ELR (cell line): ENCODE data around the gene PACRG.

ENCODE experiments used
- DNase-seq: peaks from one replicate; pipeline ENCODE4 v3.0.0-alpha.2; 2015; ENCODE audit warnings: low read depth

The PACRG gene

DNA sequence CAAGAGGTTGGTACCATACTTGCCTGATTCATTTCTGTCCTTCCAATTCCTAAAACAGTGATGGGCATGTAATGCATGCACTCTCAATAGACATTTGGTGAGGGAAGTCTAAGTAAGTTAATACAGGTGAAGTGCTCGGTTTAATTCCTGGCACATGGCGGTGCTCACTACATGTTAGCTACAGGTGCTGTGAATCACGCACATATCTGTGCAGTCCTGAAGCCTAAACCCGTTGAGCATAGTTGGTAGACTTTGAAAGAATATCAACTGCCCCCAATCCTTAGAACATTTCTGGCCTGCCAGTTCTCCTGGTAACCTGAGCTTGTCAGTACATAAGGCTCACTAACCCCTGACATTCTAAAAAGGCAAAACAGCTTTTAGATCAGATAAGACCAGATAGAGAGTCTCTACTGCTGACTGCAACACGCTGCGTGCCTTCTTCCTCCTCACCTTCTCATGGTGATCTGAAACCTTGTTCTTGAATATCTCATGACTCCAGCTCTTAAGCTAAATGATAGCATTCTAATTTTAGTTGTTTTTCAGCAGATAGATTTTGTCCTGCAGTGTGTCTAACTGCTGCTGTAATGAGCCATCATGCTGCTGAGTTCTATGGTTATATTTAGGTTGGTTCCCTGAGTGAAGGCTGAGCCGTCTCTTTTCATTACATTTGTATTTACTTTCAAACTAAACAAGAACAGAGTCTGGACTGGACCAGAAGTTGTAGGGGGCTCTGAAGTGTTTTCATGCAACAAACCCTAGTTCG is 358.3 kb downstream of the PACRG start:
- no peak for DNase-seq

DNA sequence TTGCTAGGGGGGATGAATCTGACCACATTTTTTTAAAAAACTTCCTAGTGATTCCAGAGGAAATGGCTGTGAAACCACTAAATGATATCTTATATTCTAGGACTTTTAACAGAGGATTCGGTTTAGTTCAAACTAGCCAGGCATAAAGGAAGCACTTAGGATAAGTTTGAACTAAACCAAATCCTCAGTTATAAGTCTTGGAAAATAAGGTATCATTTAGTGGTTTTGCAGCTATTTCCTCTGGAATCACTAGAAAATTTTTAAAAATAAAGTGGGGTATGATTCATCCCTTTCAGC is 358.8 kb downstream of the PACRG start:
- no peak for DNase-seq

DNA sequence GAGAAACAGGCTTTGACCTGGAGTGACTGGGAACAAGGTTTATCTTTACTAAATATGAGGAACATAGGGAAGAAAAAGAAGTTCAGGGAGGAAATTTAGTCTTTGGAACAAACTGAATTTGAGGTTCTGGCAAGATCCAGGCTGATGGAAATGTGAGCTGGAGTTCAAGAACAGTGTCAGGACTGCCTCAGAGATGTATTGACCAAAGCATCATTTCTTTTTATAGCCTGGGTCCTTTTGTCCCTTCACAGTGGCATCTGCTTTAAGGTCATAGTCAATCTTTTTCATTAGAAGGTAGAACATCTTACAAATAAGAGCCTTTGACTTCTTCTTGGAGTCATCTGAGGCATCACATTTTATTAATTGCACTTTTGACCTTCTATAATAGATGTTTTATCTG is 360.2 kb downstream of the PACRG start:
- no peak for DNase-seq

DNA sequence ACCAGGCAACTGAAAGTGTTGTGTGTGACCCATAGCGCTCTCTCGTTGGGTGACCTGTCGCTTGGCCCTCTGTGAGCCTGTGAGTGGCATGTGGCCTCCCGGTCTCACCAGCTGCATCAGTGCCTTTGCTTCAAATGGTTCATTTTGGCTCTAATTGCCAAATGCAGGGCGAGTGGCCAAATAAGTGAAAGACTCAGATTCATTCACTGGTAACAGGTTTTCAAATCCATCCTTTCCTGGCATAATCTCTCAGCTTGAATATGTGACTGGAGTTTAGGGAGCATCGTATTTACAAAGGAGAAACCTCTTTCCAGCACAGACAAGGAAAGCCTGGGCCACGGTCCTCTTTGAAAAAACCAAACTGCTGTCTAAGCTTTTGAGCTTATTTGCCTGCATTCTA is 365.1 kb downstream of the PACRG start:
- DNase-seq = no peak

DNA sequence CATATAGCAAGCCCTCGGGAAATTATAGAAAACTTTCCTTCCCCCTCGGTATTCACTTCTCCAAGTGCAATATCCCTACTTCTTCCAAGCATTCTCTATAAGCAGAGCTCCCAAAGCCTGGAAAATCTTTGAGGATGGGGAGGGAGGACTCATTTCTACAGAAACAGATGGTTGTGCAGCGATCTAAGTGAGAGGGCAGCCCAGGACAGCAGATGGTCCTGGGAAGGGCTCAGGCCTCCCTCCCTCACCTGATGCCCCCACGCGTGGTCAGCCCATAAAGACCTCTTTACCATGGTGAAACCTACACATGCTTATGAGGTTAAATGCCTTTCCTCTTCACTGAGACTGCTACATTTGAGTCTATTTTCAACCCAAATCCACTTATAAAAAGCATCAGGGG is 367.1 kb downstream of the PACRG start:
- DNase-seq = no peak

DNA sequence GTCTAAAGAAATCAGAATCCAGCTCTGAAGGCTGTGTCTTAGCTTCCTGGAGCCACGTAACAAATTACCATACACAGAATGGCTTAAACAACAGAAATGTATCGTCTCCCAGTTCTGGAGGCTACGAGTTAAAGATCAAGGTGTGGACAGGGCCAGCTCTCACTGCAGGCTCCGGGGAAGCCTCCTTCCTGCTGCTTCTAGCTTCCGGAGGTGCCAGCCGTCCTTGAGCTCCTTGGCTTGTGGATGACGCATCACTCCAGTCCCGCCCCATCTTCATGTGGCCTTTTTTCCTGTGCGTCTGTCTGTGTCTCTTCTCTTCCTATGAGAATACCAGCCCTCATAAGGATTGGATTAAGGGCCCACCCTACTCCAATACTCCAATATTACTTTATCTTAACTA is 367.6 kb downstream of the PACRG start:
- DNase-seq = no peak

DNA sequence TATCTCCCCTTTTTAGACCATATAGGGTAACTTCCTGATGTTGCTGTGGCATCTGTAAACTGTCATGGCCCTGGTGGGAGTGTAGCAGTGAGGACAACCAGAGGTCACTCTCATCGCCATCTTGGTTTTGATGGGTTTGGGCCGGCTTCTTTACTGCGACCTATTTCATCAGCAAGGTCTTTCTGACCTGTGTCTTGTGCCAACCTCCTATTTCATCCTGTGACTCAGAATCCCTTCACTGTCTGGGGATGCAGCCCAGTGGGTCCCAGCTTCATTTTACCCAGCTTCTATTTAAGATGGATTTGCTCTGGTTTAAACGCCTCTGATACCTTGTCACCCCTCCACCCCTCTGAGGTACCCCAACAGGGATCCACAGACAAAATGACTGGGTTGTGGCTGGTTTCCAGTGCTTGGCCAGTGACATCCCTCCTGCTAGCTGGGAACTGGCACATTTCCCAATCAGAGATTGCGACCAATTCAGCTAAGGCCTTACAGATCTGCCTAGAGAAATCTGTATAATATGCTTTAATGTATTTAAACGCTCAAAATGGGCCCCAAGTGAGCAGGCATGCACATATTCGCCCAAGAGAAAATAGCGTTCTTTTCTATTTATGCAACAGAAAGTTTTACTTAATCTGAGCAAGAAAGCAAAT is 371.2 kb downstream of the PACRG start:
- DNase-seq = no peak

DNA sequence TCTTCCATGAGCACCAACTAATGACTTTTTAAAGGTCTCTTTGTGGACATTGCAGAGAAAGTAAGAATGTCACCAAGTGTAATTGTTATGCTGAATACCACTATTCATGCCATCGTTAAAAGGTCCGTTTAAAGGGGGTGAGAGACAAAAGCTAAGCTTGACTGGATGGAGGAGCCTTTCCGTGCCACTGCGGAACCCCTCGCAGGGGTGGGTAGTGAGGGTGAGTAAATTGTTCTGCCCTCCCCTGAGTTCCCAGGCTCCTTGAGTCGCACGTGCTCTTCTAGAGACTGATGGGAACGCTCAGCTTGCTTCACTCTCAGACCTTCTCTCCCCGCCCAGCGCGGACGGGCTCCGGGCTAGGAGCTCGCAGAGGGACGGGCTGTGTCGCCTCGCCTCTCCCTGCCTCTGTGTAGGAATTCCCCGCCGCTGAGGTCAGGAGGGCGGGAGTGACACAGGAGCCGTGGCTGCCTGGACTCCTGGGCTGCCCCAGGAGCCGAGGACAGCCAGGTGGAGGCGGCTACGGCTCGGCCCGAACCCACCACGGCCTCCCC is 371.9 kb downstream of the PACRG start:
- no peak for DNase-seq

DNA sequence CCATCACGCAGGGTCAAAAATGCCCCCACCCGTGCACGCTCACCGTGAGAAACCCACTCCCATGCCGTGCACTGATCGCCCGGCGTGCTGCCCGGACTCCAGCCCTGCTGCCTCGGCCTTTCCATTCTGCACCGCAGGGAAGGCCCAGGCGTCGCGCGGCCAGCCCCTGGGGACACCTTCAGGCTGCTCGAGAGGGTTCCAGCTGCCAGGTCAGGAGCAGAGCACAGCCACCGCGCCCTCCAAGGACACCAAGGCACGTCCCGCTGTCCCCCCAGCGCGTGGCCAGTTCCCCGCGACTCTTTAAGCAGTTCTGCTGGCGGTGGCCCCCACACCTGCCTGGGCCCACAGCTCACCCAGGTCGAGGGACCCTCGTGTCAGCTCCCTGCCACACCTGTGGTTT is 372.5 kb downstream of the PACRG start:
- no peak for DNase-seq

DNA sequence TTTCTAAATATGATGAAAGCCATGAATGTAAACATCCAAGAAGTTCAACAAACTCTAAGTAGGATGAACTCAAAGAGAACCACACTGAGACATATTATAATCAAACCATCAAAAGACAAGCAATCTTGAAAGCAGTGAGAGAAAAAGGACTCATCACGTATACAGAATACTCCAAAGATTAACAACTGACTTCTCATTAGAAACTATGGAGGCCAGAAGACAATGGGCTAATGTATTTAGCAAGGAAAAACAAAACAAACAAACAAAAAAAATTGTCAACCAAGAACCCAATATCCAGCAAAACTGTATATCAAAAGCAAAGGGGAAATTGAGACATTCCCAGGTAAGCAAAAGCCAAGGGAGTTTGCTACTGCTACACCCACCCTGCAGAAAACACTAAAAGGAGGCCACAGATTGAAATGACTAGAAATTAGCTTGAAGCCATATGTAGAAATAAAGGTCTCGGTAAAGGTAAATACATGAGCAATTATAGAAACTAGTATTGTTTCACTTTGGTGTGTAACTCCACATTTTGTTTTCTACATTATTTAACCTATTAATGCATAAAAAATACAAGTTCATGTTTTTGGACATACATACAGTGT is 385.7 kb downstream of the PACRG start:
- peak; percentile 10 for DNase-seq

DNA sequence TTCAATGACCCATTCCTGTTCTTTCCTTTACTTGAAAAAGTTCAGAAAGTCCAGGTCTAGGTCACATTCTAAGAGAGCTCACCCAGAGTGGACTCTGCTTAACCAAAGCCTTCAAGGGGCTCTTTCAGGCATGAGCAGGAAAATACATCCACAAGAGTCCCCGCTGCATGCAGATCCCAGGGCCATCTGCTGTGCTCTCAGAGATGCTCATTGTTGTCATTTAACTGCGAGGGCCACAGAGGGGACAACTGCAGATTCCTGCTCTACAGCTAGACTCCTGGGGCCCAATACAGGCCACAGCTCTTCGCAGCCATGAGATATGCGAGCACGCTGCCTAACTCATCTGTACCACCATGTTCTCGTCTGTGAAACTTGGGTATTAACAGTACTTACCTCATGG is 391.2 kb downstream of the PACRG start:
- DNase-seq = no peak

DNA sequence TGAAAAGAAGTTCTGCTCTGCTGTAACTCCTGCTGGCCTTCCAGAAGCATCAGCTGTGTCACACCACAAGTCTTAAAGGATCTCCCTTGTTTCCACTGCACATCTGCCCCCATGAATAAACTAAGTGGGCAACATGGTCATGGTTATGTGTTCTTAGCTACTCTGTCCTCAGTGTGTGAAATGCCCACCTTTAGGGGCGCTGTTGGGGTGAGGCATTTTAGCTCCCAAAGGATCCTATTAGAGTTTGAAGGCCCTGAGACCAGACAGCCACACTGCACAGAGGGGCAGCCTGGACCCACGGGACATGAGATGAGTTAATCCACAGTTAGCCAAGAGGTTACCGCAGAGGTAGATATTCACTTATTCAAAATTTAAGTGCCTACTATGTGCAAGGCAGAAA is 392.4 kb downstream of the PACRG start:
- DNase-seq = peak; percentile 12

DNA sequence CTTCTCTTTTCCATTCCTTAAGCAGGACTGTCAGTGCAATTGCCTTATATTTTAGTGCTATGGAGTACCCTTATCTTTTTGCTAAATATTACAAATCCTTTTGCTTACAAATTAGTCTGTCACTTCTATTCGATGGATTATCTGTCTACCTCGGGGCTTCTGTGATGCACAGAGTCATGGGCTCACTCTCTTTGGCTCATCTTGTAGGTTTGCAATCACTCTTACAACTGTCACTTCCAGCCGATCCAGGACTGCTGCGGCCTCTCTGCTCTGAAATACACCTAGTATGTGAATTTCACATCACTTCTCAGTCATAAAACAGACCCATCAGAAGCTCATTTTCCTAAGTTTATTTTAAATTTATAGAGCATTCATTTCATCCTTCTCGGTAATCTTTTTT is 393.5 kb downstream of the PACRG start:
- DNase-seq = no peak

DNA sequence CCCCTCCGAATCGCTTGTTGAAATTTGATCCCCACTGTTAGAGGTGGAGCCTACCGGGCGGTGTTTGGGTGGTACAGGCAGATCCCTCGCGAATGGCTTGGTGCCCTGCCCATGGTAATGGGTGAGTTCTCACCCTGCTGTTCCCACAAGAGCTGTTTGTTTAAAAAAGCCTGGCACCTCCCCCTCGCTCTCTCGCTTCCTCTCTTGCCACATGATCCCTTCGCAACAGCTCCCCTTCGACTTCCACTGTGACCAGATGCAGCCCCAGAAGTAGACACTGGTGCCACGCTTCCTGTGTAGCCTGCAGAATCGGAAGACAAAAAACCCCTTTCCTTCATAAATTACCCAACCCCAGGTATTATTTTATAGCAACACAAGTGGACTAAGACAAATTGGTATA is 394.6 kb downstream of the PACRG start:
- no peak for DNase-seq

DNA sequence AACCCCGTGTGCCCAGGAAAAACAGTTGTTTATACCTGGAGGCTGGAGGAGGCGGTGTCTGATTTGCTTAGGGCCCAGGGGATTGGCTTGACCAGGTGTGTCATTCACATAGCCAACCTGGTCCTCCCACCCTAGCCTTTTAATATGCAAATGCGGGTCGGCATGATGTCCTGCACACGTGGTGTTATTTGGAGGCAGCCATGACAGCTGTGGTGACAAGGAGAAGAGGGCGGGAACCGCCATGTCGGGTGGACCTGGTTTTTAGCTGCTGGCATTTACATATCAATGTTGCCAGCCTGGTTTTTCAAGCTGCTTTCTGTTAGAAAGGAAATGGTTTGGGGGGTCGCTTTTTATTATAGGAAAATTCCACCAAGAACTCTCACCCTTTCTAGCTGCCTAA is 395.3 kb downstream of the PACRG start:
- no peak for DNase-seq

DNA sequence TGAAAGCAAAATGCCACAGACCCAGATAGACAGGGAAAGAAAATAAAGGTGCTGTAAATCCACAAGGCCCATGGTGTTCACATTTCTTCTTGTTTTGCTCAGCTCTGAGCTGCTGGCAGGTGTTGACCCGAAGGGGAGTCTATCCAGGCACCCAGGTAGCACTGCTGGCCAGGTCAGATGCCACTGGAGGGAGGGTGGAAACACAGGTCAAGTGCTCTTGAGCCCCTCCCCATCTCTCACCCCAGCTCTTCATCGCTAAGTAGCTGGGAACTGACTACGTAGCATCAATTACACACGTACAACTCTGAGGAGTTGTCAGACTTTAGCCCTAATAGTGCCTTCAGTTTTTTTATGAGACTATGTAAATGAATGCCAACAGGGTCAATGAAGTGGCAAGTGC is 399.0 kb downstream of the PACRG start:
- DNase-seq = no peak

DNA sequence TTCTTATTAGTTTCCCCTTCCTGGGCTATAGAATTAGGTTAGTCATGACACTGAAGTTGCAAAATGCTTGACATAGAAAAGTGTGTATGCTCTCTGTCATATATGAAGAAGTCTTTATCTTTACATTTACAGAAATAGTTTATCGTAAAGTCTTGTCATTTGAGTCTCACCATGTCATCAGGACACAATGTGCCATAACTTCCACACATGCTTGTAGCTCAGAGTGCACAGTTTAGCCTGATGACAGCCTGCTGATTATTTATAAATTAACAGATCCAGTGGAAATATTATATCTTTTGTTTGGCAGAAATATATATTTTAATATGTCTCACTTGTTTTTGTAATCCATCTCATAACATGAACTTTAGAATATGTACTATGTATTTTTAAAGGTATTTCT is 399.8 kb downstream of the PACRG start:
- no peak for DNase-seq

DNA sequence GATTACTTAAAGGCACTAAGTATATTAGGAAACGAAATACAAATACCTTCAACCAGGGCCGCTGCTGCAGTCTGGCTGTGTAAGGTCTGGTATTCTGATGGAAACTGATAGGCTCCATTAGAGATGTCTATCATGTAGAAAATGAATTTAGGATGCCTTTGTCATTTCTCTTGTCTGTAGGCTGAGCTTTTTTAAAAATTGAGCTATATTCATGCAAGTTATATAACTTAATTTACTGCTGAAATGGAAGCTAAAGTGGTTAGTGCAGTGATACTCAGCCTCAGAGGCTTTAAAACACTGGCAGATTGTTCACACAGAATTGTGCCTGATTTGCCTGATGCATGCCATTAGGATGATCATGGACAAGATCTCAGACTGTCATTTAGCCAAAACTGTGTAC is 400.6 kb downstream of the PACRG start:
- DNase-seq = no peak

DNA sequence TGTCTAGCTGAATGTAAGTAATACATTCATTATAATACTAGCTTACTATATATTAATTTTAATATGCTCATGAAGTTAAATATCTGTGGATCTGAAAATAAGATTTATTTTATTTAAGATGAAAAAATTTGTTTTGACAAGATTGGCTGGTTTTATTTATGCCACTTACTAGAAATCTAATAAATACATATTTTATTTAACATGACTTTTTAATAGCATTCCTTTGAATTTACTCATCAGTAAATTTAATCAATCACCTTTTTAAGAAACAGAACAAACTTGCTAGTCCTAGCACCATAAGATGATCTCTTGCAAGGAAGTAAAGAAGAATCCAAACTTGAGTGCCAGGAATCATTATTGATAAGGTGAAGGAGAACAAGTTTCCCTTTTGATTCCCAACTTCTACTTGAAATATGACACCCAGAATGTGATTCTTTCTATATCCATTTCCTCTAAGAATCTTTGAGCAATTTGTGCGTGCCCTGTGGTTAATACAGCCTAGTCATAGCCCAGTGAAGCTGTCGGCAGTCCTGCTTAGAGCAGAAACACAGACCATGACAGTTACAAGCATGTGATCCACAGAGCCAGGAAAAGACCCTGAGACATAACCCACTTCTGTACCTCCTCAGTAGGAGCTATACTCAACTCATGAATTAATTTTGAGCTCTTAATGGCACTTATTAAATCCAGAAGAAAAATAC is 404.4 kb downstream of the PACRG start:
- DNase-seq = peak; percentile 59

DNA sequence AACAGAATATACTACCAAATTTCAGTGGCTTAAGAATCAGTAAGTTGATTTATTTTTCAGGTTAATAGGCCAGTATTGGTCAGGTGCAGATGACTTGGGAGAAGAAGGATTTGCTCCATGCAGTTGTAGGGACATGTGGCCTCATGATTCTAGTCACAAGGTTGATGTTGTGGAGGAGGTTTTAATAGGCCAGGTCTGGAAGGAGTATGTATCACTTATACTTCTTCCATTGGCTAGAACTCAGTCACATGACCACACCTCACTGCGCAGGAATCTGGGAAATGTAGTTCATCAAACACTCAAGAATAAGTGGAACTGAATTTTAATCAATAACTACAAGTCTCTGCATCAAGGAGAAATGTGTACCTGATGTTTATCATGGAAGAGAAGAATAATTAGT is 405.2 kb downstream of the PACRG start:
- DNase-seq = peak; percentile 10

DNA sequence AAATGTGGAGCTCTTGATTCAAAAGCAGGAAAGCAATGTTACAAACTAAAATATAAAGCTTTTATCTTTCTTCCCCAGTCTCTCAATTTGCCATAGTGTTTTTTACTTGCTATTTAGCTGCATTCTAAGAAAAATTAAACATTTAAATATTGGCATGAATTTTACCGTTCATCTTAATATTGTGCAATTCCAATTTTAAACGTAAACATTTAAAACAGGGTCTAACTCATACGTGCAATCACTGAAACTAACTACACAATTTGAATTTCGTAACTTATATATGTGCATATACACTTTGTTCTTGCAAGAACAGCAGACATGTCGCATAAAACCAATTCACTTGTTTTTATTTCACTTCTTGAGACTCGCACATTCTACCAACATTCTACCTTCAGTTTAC is 405.9 kb downstream of the PACRG start:
- no peak for DNase-seq

DNA sequence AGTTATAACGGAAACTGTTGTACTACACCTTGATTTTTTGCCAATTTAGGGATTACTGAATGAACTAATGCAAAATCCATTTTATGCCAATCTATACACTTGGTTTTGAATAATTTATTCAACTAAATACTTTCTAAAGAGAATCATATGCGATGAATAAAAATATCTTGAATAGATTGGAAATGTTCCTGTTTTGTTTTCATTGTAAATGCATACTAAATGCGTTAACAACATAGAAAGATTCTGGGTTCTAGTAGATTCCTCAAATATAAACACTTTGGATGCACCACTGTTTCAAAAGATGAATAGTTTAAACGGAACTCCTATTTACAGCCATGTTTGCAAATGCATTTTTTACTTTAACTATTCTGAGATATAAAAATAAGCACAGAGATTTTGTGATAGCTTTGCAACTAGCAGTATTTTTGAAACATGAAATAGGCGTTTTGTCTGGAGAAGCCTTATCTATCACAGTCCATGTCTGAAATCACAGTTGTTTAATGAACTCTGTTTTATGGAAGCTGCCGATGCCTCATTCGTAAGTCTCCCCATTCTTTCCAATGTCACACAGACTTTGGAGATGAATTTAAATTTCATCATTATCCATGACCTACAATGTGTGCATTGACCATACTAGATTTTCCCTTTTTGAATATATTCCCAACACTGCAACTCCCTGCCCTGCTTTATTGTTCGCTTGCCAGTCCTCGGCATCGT is 409.1 kb downstream of the PACRG start:
- DNase-seq = no peak
